Testis (tissue), 3 donors: ENCODE results near the gene PCYT2. TPM values are rescaled to one million over a fixed set of nuclear protein-coding genes. Genes with fewer than 3 reads are reported as not detected.

Experiments used
- DNase-seq: peaks from one replicate; pipeline ENCODE4 v3.0.0-alpha.2; 2019
- H3K27ac ChIP-seq, 2 donors: fragments of 200-600 bp; sonication (generic); one replicate each; pipeline ENCODE4 v1.5.1; 2019
- H3K27me3 ChIP-seq: fragments of 200-600 bp; sonication (generic); one replicate; pipeline ENCODE4 v1.5.1; 2019
- H3K36me3 ChIP-seq: fragments of 200-600 bp; sonication (generic); one replicate; pipeline ENCODE4 v1.5.1; 2017; ENCODE audit warnings: low read depth; ENCODE audit errors: missing control alignments
- H3K4me1 ChIP-seq: fragments of 200-600 bp; sonication (generic); one replicate; pipeline ENCODE4 v1.5.1; 2019
- H3K4me3 ChIP-seq, 2 donors: fragments of 200-600 bp; sonication (generic); one replicate each; pipeline ENCODE4 v1.5.1; 2017 to 2019
- H3K9me3 ChIP-seq: fragments of 200-600 bp; sonication (generic); one replicate; pipeline ENCODE4 v1.5.1; 2017
- CTCF ChIP-seq, 3 experiments: fragments of 450-650 bp in 2 of 3; fragments of 200-600 bp in 1 of 3; sonication (generic) in 1 of 3; IDR thresholded peaks; one replicate each; pipeline ENCODE4 v1.5.1; 2016 to 2019; ENCODE audit warnings: antibody characterized with exemption in 3 of 3, mild to moderate bottlenecking in 2 of 3, moderate library complexity in 1 of 3
- POLR2A ChIP-seq: fragments of 450-650 bp; IDR thresholded peaks from one replicate; pipeline ENCODE4 v1.6.1; 2017; ENCODE audit warnings: antibody characterized with exemption, mild to moderate bottlenecking, moderate library complexity
- WGBS, 2 donors: methylation state at CpG; one replicate each; pipeline ENCODE4 v1.1.5; 2018; 5-methylcytosine and 5-hydroxymethylcytosine counted together
- intact Hi-C: fragments of 100-400 bp; cut with DNase I; formaldehyde crosslinking; loops from one replicate; pipeline ENCODE4 v1.15.1; 2023; ENCODE audit warnings: low total_unique reads
- polyA plus RNA-seq: library from polyadenylated mRNA; stranded (reverse); fragments of 350-450 nt; fragmentation: Illumina TruSeq; extraction: RNeasy Lipid Tissue Mini Kit (QIAGEN cat#74804); gene quantifications from one replicate; pipeline ENCODE4 v1.2.3, GENCODE V29; 2014; ENCODE audit warnings: low read depth, low replicate concordance; ENCODE audit not compliant: insufficient read depth
- total RNA-seq, 2 donors: library from RNA; depleted of rRNA; stranded (reverse); fragments of >200 nt; gene quantifications; one replicate each; pipeline ENCODE4 v1.2.3, GENCODE V29; 2016

The PCYT2 gene
- total and polyA plus RNA-seq, 3 donors from 2014 or later, result 171 to 488 (median 438) TPM

GRCh38 chr17:81948635-81949378 is 37.6 kb upstream of the PCYT2 start:
- intact Hi-C loops, result no loop called here
- WGBS, 2 donors, result 84 to 87% methylated on average over 16 to 17 of the region's 17 CpGs

GRCh38 chr17:81947189-81947588 is 36.0 kb upstream of the PCYT2 start, which contains the start of gene MYADML2:
TSS of gene MYADML2 (minus strand) at chr17:81947233. CDS start at chr17:81941741, 5,492 bp downstream.
- Histone ChIP-seq H3K9me3 (no peaks in the 10 kb centered on the region), H3K27me3 (no peaks in the 10 kb centered on the region), H3K27ac (no peak within 1 kb of the TSS), H3K36me3 (no peaks in the 10 kb centered on the region), H3K4me1 (no peaks in the 10 kb centered on the region), H3K4me3 (no peak within 1 kb of the TSS)
- TF ChIP-seq CTCF (IDR thresholded peaks at IDR 0.05) (no peak), POLR2A (no peak)
- intact Hi-C loops, result no loop called here
- 74 to 82% methylated on average over 9 to 13 of the region's 13 CpGs for WGBS, 2 donors
- no peak for DNase-seq

More at GRCh38 chr17:81948635-81949378, 37.6 kb upstream of the PCYT2 start:
- H3K9me3 ChIP-seq, result no peaks in the 10 kb centered on the region
- no peaks in the 10 kb centered on the region for H3K4me1 ChIP-seq
- H3K4me3 ChIP-seq, result no peak overlapping the region
- no peaks in the 10 kb centered on the region for H3K36me3 ChIP-seq
- TF ChIP-seq CTCF (IDR thresholded peaks at IDR 0.05) (no peak), POLR2A (no peak)
- H3K27me3 ChIP-seq, result no peaks in the 10 kb centered on the region
- H3K27ac ChIP-seq, result no peak overlapping the region
- DNase-seq, result no peak

GRCh38 chr17:81944858-81945257 is 33.7 kb upstream of the PCYT2 start:
- H3K27ac ChIP-seq, result no peak overlapping the region
- WGBS, 2 donors, result 89 to 93% methylated on average over 9 of the region's 9 CpGs
- no peaks in the 10 kb centered on the region for H3K9me3 ChIP-seq
- H3K4me1 ChIP-seq, result no peaks in the 10 kb centered on the region
- H3K36me3 ChIP-seq, result no peaks in the 10 kb centered on the region
- TF ChIP-seq POLR2A, result no peak
- TF ChIP-seq CTCF (IDR thresholded peaks at IDR 0.05), result no peak
- no peak overlapping the region for H3K4me3 ChIP-seq
- no peaks in the 10 kb centered on the region for H3K27me3 ChIP-seq
- no peak for DNase-seq
- intact Hi-C loops, result no loop called here

- DNase-seq, result no peak
- no peaks in the 10 kb centered on the region for H3K4me1 ChIP-seq
- no peak overlapping the region for H3K4me3 ChIP-seq
- WGBS, 2 donors, result 47 to 72% methylated on average over 4 to 11 of the region's 12 CpGs
- no peaks in the 10 kb centered on the region for H3K36me3 ChIP-seq
- no peaks in the 10 kb centered on the region for H3K27me3 ChIP-seq
- H3K27ac ChIP-seq, result no peak overlapping the region
- no peaks in the 10 kb centered on the region for H3K9me3 ChIP-seq
- no peak for TF ChIP-seq POLR2A
- no peak for TF ChIP-seq CTCF (IDR thresholded peaks at IDR 0.05)
- intact Hi-C loops, result no loop called here
These were observed 31.0 kb upstream of the PCYT2 start for GRCh38 chr17:81942167-81942553.
